Umbilical cord (tissue), 2 donors: ENCODE measurements around the gene SLC4A4. TPM values are rescaled to one million over a fixed set of nuclear protein-coding genes. Genes with fewer than 3 reads are reported as not detected.
A peak's percentile ranks its signal among the peaks of the same experiment; 100 is the strongest.

Experiments used
- DNase-seq: peaks from one replicate; pipeline ENCODE4 v3.0.0-alpha.2; 2015; ENCODE audit warnings: low spot score
- total RNA-seq: library from RNA; depleted of rRNA; stranded (reverse); fragments of >200 nt; gene quantifications from one replicate; pipeline ENCODE4 v1.2.3, GENCODE V29; 2014; ENCODE audit warnings: low replicate concordance; ENCODE audit not compliant: insufficient read depth

Gene SLC4A4
- total RNA-seq, 1 donor from 2014 or later = 4.3 TPM

GRCh38 chr4:71595576-71596108, 256.8 kb downstream of the SLC4A4 start:
- DNase-seq = peak; percentile 29

GRCh38 chr4:71599578-71599977, 260.8 kb downstream of the SLC4A4 start:
- DNase-seq = no peak

GRCh38 chr4:71602289-71602900, 263.6 kb downstream of the SLC4A4 start:
- DNase-seq = no peak

- DNase-seq = peak; percentile 60
These were observed 266.0 kb downstream of the SLC4A4 start for GRCh38 chr4:71604785-71605184.

GRCh38 chr4:71607109-71607508, 268.3 kb downstream of the SLC4A4 start:
- no peak for DNase-seq

GRCh38 chr4:71607780-71608677, 269.2 kb downstream of the SLC4A4 start:
- no peak for DNase-seq

- DNase-seq = no peak
These were observed 269.9 kb downstream of the SLC4A4 start for GRCh38 chr4:71608678-71609071.

GRCh38 chr4:71609167-71609566, 270.3 kb downstream of the SLC4A4 start:
- DNase-seq = no peak

- DNase-seq = no peak
These were observed 270.8 kb downstream of the SLC4A4 start for GRCh38 chr4:71609651-71610050.

GRCh38 chr4:71614621-71615020, 275.8 kb downstream of the SLC4A4 start:
- no peak for DNase-seq

- no peak for DNase-seq
These were observed 277.5 kb downstream of the SLC4A4 start for GRCh38 chr4:71616168-71616811.
